GM12878 (cell line): Measurements from ENCODE around the gene UBE2G2. TPM values are rescaled to one million over a fixed set of nuclear protein-coding genes. Genes with fewer than 3 reads are reported as not detected.

ENCODE experiments used
- ATAC-seq: fragments of 200-7000 bp; cut with Tn5 transposase; 3 replicates; pipeline ENCODE4 v1.9.1; 2020; ENCODE audit warnings: mild to moderate bottlenecking, moderate library complexity
- BruUV-seq: library from RNA; stranded (reverse); fragments of 400-500 nt; replicated peaks from 2 replicates; lab custom pipeline; 2021; lab: Mats Ljungman, UMichigan
- CTCF ChIA-PET: fragments of 300-600 bp; sonication (Branson Sonifier 250); formaldehyde crosslinking; extraction: SDS; loops from one replicate; lab custom pipeline; 2021; ENCODE audit warnings: inconsistent platforms; lab: Yijun Ruan, JAX
- POLR2A ChIA-PET: fragments of 350-600 bp; formaldehyde crosslinking; extraction: SDS; loops from one replicate; lab custom pipeline; 2021; ENCODE audit warnings: inconsistent platforms; lab: Charles Lee
- RAD21 ChIA-PET: fragments of 300-600 bp; sonication (Branson Sonifier 250); formaldehyde crosslinking; loops from one replicate; lab custom pipeline; 2023; ENCODE audit warnings: antibody characterized with exemption; ENCODE audit not compliant: unreplicated experiment; lab: Charles Lee
- SMC1A ChIA-PET: fragments of 300-600 bp; sonication (Branson Sonifier 250); formaldehyde crosslinking; loops from one replicate; lab custom pipeline; 2023; ENCODE audit not compliant: unreplicated experiment, uncharacterized antibody; lab: Charles Lee
- DNase-seq: peaks from one replicate; pipeline ENCODE4 v3.0.0-alpha.2; 2011; ENCODE audit warnings: low read depth, low spot score
- FAIRE-seq: peaks from 3 replicates; lab custom pipeline; 2011; peaks lifted over from hg19 to GRCh38; lab: Jason Lieb, UNC
- H2AFZ ChIP-seq: 2 replicates; pipeline ENCODE4 v1.6.0; 2011; ENCODE audit warnings: low read depth, low read length, control low read depth; ENCODE audit not compliant: control insufficient read depth
- H3K27ac ChIP-seq: 2 replicates; pipeline ENCODE4 v1.5.1; 2011; ENCODE audit warnings: control low read depth; ENCODE audit not compliant: control insufficient read depth, insufficient read depth
- H3K27me3 ChIP-seq, 2 experiments: replicated peaks in 1 of 2; 2 replicates each; pipeline versions ENCODE4 v1.6.0 to v1.6.1; 2011; ENCODE audit warnings: low read length in 1 of 2; ENCODE audit not compliant: control insufficient read depth in 2 of 2, insufficient read depth in 2 of 2
- H3K36me3 ChIP-seq, 2 experiments: 2 replicates each; pipeline ENCODE4 v1.5.1; 2011; ENCODE audit warnings: low read length in 1 of 2; ENCODE audit not compliant: control insufficient read depth in 2 of 2, insufficient read depth in 2 of 2
- H3K4me1 ChIP-seq: 2 replicates; pipeline ENCODE4 v1.6.1; 2011; ENCODE audit warnings: mild to moderate bottlenecking, low read length, moderate library complexity, mixed read lengths; ENCODE audit not compliant: control insufficient read depth, insufficient read depth
- H3K4me2 ChIP-seq: 2 replicates; pipeline ENCODE4 v1.6.0; 2011; ENCODE audit warnings: control low read depth; ENCODE audit not compliant: control insufficient read depth, insufficient read depth
- H3K4me3 ChIP-seq: fragments of 200-600 bp; sonication (generic); 2 replicates; pipeline ENCODE4 v1.5.1; 2016
- H3K79me2 ChIP-seq: 2 replicates; pipeline ENCODE4 v1.6.0; 2011; ENCODE audit warnings: low read length; ENCODE audit not compliant: control insufficient read depth, insufficient read depth
- H3K9ac ChIP-seq: 2 replicates; pipeline ENCODE4 v1.8.0; 2011; ENCODE audit warnings: low read length, control low read depth, mixed read lengths; ENCODE audit not compliant: control insufficient read depth, insufficient read depth
- H3K9me3 ChIP-seq: replicated peaks from 3 replicates; pipeline ENCODE4 v1.5.1; 2011; ENCODE audit warnings: mild to moderate bottlenecking, low read length; ENCODE audit not compliant: control insufficient read depth, insufficient read depth
- H4K20me1 ChIP-seq: 2 replicates; pipeline ENCODE4 v1.6.0; 2011; ENCODE audit not compliant: control insufficient read depth, insufficient read depth
- CHD1 ChIP-seq: IDR thresholded peaks from 2 replicates; pipeline ENCODE4 v1.6.1; 2012; ENCODE audit warnings: low read depth, low read length, improper control_type of control experiment
- E2F4 ChIP-seq: IDR thresholded peaks from 2 replicates; pipeline ENCODE4 v1.6.1; 2012; ENCODE audit warnings: low read depth, low read length, improper control_type of control experiment
- HDAC6 ChIP-seq: fragments of 200-600 bp; sonication (generic); IDR thresholded peaks from one replicate; pipeline ENCODE4 v1.8.0; 2017; ENCODE audit warnings: antibody characterized with exemption; ENCODE audit not compliant: unreplicated experiment
- LARP7 ChIP-seq: fragments of 450-650 bp; IDR thresholded peaks from 2 replicates; pipeline ENCODE4 v1.6.1; 2017; ENCODE audit warnings: mild to moderate bottlenecking
- MLLT1 ChIP-seq: fragments of 450-650 bp; IDR thresholded peaks from 2 replicates; pipeline ENCODE4 v1.6.1; 2016; ENCODE audit warnings: mild to moderate bottlenecking
- MTA2 ChIP-seq: fragments of 450-650 bp; IDR thresholded peaks from 2 replicates; pipeline ENCODE4 v1.6.1; 2016; ENCODE audit warnings: low read depth, mild to moderate bottlenecking, moderate library complexity
- MXI1 ChIP-seq: fragments of 150-350 bp; IDR thresholded peaks from 2 replicates; pipeline ENCODE4 v1.6.1; 2011; ENCODE audit warnings: low read depth, mild to moderate bottlenecking, inconsistent platforms, low read length, improper control_type of control experiment
- POLR2A ChIP-seq: IDR thresholded peaks from 2 replicates; pipeline ENCODE4 v1.6.1; 2011; ENCODE audit warnings: low read depth, mild to moderate bottlenecking, low read length
- PRDM15 ChIP-seq: fragments of 450-650 bp; formaldehyde crosslinking; IDR thresholded peaks from 2 replicates; pipeline ENCODE4 v1.4.0; 2020; ENCODE audit warnings: mild to moderate bottlenecking, moderate library complexity
- RAD51 ChIP-seq: fragments of 450-650 bp; IDR thresholded peaks from 2 replicates; pipeline ENCODE4 v1.6.1; 2016; ENCODE audit warnings: moderate library complexity, mild to moderate bottlenecking, inconsistent platforms
- RBBP5 ChIP-seq: fragments of 200-600 bp; sonication (generic); conservative IDR thresholded peaks from 2 replicates; pipeline ENCODE4 v1.6.1; 2016
- RCOR1 ChIP-seq: conservative IDR thresholded peaks from 2 replicates; pipeline ENCODE4 v1.6.1; 2012; ENCODE audit warnings: low read depth, low read length, improper control_type of control experiment
- USF2 ChIP-seq: IDR thresholded peaks from 2 replicates; pipeline ENCODE4 v1.6.1; 2011; ENCODE audit warnings: low read depth, low read length, improper control_type of control experiment, borderline replicate concordance
- ZNF622 ChIP-seq: fragments of 450-650 bp; IDR thresholded peaks from 2 replicates; pipeline ENCODE4 v1.6.1; 2017; ENCODE audit warnings: mild to moderate bottlenecking, inconsistent platforms
- WGBS: methylation state at CpG from one replicate; pipeline ENCODE4 v1.1.6; 2016; ENCODE audit warnings: low lambda C conversion rate; ENCODE audit not compliant: insufficient replicate concordance, insufficient coverage; ENCODE audit errors: missing lambda C conversion rate; 5-methylcytosine and 5-hydroxymethylcytosine counted together
- in situ Hi-C: fragments of 300-500 bp; cut with MboI; formaldehyde crosslinking; loops from 9 replicates; pipeline ENCODE4 v1.14.3; 2018; ENCODE audit warnings: mixed read lengths
- intact Hi-C: fragments of 100-400 bp; cut with micrococcal nuclease; formaldehyde crosslinking; loops from one replicate; pipeline ENCODE4 v1.14.2; 2022; ENCODE audit not compliant: unreplicated experiment
- polyA plus RNA-seq, 11 experiments: library from polyadenylated mRNA; depleted of rRNA in 4 of 11; unstranded in 6 of 11; stranded (reverse) in 5 of 11; fragments of >200 nt; fragmentation: Nextera tagmentation in 4 of 11; fragmentation: Illumina TruSeq in 1 of 11; extraction: Ambion mirVana in 4 of 11; extraction: Trizol in 1 of 11; gene quantifications; 1 replicate in 1 of 11; 2 replicates in 10 of 11; pipeline versions ENCODE4 v1.2.1 to v1.2.3, GENCODE V29; 2011 to 2016; ENCODE audit warnings: inconsistent platforms in 2 of 11, missing spikeins in 2 of 11, low read depth in 1 of 11
- total RNA-seq, 4 experiments: library from RNA; depleted of rRNA in 3 of 4; stranded (reverse); fragments of >200 nt in 3 of 4; fragmentation: Illumina TruSeq in 1 of 4; extraction: Trizol in 1 of 4; gene quantifications; 2 replicates each; pipeline versions ENCODE4 v1.2.1 to v1.2.3, GENCODE V29; 2013 to 2021

Gene UBE2G2
- total and polyA plus RNA-seq, 10 of the 15 experiments (the other 5 are each of a cell fraction or from before 2014, with no cell fraction given), result 27.0 to 139 (median 75.9) TPM

GRCh38 chr21:44758781-44759627, 42.6 kb downstream of the UBE2G2 start (continued):
- TF ChIP-seq E2F4, result no peak
- no peak for TF ChIP-seq LARP7
- no peak for TF ChIP-seq HDAC6
- no peak for TF ChIP-seq RCOR1
- TF ChIP-seq MLLT1, result no peak
- no peak for TF ChIP-seq RBBP5
- TF ChIP-seq MTA2, result no peak
- TF ChIP-seq POLR2A, result no peak

GRCh38 chr21:44758141-44758561, 43.5 kb downstream of the UBE2G2 start:
- no TSS peak for BruUV-seq
- Histone ChIP-seq H3K9me3 (no peaks in the 10 kb centered on the region; the same call in 2 of the 3 replicates), H2AFZ (no peak overlapping the region), H3K36me3 (no peaks in the 10 kb centered on the region), H3K4me1 (no peaks in the 10 kb centered on the region), H3K79me2 (no peaks in the 10 kb centered on the region), H3K27me3 (no peaks in the 10 kb centered on the region), H3K4me3 (no peak overlapping the region), H3K27ac (no peak overlapping the region), H4K20me1 (no peaks in the 10 kb centered on the region), H3K9ac (no peak overlapping the region), H3K4me2 (no peak overlapping the region)
- FAIRE-seq (no peak), DNase-seq (no peak), ATAC-seq (no peak)
- intact Hi-C loops, result no loop called here
- in situ Hi-C loops, result no loop called here
- TF ChIP-seq RAD51 (no peak), USF2 (no peak), PRDM15 (CRISPR knock-in tag) (no peak), ZNF622 (no peak), MXI1 (no peak), HDAC6 (no peak), CHD1 (no peak)
- 63% methylated on average over 8 of the region's 8 CpGs for whole genome bisulfite sequencing
- ChIA-PET RAD21 (interaction anchor here (0.5 kb wide), 1 partner anchor 1014 kb away, joined by 3 read pairs; no protein-coding TSS in a partner anchor), POLR2A (no interaction called here), SMC1A (no interaction called here), CTCF (no interaction called here)
